ENCODE results near the gene UNCX. TPM values are rescaled to one million over a fixed set of nuclear protein-coding genes. Genes with fewer than 3 reads are reported as not detected.
"Not testable (repeated sequence)": the region's sequence is repeated elsewhere in the genome, so short reads cannot be mapped to it uniquely, and the experiment has no call there.

Gene UNCX
- total RNA-seq, 1 donor from 2014 or later, result not detected

DNA sequence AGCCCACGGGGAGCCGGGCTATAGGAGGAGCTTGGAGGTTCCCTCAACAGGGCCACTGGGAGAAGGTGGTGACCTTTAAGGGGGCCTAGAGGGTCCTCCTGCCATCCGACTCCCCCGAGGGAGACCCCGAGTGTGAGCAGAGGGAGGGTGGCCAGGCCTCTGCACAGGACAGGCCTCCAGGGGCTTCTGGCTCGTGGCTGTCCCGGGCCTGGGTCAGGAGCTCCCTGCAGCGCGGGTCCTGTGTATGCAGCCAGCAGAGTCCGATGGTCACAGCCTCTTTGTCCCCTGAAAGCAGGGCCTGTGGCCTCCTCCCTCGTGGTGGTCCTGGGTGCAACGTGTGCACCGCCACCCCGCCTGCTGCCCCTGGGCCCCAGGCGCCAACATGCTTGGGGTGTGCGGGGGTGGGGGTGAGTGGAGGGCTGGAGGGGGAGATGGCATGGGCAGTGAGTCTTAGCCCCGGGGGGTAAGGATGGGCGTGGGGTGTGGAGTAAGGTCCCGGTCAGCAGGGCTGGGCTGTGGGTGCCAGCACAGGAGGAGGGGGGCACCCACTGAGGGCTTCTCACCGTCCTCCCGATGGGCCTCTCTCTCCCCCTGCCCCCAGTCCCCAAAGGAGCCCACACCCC, 27.1 kb downstream of the UNCX start:
- DNase-seq, result no peak

DNA sequence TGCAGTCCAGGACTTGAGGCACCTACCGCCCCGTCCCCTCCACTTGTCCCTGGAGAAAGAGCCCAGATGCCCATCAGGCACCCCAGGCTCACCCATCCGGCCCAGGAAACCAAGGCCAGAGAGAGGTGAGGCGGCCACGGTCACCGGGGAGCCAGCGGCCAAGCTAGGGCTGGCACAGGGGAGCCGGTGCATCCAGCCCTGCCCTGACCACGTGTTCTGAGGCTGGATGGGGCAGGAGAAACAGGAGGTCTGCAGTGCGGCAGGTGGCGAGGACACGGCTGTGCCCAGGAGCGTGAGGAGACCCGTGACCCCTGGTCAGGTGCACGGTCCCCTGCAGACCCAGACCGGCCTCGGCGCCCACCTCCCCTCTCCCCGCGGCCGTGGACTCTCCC, 27.6 kb downstream of the UNCX start:
- DNase-seq, result no peak

DNA sequence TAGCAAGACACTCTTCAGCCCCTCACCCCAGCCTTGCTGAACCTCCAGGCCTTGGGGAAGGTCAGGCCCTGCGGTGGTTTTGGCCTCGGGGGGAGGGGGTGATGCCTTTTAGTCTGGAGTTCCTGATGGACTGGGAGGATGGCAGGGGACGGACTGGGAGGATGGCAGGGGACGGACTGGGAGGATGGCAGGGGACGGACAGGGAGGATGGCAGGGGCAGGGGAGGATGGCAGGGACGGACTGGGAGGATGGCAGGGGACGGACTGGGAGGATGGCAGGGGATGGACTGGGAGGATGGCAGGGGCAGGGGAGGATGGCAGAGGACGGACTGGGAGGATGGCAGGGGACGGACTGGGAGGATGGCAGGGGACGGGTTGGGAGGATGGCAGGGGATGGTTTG, 28.4 kb downstream of the UNCX start:
- not testable (repeated sequence) for DNase-seq

DNA sequence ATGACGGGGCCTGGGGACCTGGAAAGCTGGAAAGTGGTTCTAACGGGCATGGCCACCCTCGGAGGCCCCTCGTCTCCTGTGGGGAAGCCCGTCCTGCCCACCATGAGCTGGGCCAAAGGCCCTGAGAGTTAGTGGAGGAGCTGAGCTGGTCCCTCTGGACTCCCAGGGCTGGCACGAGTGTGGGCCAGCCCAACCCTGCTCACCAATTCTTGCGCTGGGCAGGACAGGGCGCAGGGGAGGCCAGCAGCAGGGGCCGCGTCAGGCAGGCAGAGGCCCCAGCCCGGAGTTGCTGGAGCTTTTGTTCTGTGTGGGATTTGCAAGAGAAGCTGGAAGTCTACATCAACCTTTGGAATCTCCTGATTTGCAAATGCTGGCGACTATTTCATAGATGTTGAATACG, 29.8 kb downstream of the UNCX start:
- DNase-seq, result no peak

DNA sequence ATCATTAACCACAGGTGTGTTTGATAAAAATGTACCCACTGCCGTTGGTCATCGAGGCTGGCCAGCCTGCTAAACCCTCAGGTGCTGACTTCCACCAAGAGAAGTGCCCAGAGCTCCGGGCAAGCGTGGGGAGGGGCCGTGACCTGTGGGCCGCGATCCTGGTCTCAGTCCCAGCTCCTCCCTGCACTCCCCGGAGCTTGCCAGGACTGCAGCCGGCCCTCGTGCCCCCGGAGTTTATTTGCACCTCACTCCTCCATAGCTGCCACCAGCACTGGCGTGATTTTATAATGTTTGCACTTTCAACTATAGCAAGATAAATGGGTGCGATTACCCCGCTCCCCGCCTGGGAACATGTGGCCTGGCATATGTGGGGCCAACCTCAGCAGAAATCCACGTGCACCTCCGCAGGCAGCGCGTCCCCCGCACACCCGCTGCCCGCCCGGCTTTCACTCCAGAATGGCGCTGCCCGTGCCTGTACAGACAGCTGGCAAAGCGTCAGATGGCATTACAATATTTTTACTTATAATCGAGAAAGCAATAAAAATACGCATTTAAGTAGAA, 30.8 kb downstream of the UNCX start:
- no peak for DNase-seq

DNA sequence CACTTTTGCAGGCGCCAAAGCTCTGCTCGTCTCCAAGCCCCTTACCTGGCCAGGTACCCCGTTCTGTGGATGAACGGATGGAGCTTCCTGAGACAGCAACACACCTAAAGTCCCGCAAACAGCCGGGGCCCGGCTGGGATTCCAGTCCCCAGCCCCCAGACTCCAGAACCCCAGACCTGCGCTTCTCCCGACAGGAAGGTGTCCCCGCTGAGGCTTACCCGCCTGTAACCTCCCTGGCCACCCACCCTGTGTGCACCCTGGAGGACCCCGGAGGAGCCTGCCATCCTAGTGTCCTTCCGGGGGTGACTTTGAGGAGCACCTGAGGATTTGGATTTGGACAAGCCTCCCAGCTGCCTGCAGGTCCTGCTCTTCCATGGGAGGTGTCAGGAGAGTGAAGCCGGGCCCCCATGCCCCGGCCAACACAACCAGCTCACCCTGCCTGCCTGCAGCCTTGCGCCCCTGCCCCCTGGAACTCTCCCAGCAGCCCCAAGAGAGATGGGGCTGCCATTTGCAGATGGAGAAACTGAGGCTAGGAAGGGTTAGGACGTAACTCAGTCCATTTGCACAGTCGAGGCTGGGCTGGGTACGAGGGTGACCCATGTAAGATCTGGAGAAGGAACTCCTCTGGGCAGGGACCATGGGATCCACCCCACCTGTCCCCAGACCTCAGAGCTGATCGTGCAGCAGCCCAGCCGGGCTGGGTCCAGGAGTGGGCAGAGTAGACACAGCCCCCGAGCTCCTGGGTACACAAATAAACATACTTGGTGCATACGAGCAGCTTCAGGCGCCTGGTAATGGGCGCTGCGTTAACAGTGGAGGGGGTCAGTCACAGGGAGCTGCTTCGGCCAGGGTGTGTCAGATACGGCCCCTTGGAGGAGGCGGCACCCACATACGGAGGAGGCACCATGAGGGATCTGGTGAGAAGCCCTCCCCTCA, 31.9 kb downstream of the UNCX start:
- no peak for DNase-seq

DNA sequence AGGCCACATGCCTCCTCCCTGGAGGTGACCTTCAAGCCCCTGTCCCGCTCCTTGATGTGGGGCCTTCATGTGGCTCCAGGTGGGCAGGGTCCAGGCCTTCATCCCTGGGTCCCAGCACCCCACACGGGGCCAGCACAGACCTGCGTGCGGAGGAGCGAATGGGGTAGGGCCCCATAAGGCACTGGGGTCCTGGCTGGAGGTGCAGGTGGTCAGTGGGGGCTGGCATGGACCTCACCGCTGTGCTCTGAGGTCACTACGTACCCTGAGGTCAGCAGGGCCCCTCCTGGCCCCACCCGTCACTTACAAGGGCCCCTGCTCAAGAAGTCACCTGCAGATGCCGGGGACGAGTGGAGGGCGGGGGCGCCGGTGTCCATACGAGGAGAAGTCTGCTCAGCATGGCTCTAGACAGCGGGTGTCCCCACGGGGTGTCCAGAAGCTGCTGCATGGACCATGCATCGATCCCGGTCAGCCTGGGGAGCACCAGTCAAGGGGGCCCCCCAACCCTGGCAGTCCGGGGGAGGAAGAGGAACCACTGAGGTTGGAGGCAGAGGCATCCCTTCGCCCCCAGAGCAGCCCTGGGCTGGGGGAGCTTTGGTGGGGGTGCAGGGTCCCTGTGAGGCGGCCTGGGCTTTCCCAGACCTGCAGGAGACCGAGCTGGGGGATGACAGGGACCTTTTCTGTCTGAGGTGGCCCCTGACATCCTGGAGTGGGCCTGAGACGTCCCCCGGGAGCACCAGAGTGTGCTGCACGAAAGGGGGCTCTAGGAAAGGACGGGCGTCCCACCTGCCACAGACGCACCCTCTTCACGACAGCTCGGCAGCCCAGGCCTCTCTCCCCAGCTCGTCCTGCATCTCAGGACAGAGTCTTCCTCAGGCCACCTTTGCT, 34.6 kb downstream of the UNCX start:
- no peak for DNase-seq

DNA sequence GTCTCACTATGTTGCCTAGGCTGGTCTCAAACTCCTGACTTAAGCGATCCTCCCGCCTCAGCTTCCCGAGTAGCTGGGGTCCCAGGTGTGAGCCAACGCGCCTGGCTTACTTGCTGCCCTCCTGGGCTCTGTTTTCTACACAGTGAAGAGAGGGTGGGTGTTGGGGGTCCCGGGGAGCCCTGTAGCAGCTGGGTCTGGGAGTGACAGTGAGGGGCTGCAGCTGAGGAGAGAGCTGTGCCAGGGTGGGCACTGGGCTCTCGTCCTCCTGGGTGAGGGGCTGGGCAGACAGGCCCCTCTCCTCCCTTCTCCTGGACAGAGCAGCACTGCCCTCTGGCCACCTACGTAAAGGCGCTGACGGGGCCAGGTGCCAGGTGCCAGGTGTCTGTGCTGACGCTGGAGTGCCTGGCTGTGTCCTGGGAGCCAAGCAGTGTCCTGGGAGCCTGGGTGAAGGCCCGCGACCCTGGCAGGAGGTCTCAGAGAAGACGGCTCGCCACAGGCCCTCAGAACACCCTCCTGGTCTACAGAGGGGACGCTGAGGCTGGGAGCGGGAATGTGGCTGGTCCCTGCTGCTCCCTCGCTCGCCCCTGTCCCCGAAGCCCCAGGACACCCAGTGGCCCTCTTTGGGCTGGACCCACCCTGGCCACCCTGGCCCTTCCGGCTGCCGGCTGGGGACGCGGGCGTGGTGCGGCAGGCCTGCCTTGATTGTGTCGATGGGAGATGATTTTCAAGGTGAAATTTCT, 35.6 kb downstream of the UNCX start:
- no peak for DNase-seq

DNA sequence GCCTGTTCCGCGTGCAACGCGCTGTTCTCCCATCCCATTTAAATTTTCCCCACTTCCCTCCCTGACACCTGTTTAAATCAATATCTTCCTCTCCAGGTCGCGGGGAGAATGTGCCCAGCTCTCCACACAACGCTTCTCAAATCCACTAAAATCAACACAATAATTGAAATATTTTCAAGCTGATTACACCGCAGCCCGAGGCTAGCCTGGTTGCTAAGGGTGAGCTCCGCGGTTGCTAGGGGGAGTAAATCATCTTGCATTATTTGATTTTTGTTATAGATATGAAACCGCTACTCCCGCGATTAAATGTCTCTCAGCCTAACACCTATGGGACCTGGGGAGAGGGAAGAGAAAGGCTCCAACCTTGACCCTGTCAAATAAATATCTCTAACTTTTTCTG, 36.2 kb downstream of the UNCX start:
- no peak for DNase-seq

DNA sequence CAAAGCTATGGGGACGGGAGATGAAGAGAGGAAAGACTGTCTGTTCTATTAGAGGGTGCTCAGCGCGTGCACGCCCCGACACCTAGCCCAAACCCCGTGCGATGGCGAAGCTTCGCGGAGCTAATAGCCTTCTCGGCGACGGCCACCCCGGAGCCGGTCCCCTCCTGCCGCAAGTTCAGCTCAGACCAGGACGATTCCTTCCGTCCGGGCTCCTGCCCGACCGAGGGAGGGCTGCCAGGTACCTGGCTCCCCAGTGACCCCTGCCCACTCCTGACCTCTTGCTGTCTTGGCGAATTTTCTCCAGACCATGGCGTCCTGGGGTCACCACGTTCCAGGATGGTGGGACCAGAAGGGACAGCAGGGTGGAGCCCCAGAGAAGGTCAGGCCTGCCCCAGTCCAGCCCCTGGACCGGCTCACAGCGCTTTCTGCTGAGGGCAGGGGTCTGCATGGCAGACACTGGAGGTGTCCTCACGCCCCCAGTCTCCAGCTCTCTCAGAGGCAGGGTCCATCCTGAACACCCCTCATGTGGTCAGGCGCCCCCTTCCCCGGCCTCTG, 36.7 kb downstream of the UNCX start:
- DNase-seq, result no peak

DNA sequence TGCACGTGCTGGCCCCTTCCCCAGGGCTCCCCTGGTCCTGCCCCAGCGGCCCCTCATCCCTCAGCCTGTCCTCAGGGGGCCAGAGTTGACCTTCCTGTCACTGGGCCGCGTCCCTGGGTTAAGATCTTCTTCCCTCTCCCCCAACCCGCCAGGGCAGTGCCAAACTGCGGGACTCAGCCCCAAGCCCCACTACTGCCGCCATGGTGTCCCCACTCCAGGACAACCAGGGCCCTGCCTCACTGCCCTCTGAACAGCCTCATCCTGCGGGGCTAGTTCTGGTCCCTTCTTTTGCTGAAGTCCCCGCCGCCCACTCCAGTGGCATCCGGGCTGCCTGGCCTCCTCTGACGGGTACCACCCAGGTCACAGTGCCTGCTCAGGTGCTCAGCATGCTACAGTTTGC, 37.5 kb downstream of the UNCX start:
- no peak for DNase-seq

DNA sequence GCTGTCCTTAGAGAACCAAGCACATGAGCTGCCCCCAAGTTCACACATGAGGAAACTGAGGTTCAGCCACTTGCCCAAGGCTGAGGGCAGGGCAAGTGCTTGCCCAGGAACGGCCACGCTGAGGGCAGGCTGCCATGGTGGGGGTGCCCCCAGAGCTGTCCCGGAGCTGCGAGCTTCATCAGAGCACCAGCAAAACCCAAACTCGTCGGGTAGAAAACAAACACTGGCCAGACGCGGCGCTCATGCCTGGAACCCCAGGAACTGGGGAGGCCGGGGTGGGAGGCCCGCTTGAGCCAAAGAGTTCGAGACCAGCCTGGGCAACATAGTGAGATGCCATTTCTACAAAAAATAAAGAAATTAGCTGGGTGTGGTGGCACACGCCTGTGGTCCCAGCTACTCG, 38.4 kb downstream of the UNCX start:
- no peak for DNase-seq

DNA sequence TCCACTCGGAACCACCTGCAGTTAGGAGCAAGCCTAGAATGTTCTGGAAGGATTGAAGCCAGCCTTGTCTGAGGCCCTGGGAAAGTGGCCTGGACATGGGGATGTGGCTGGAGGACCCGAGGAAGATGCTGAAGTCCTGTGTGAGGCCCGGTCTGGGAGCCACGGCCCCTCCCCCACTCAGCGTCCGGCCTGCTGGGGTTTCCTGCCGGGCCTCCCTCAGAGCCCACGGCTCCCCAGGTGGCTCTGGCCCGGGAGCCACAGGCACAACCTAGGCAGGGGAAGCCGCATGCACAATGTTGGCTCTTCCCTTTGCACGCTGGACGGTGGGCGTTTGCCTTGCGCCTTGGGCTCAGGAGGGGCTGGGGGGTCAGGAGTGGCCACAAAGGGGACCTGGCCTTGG, 39.0 kb downstream of the UNCX start:
- no peak for DNase-seq

DNA sequence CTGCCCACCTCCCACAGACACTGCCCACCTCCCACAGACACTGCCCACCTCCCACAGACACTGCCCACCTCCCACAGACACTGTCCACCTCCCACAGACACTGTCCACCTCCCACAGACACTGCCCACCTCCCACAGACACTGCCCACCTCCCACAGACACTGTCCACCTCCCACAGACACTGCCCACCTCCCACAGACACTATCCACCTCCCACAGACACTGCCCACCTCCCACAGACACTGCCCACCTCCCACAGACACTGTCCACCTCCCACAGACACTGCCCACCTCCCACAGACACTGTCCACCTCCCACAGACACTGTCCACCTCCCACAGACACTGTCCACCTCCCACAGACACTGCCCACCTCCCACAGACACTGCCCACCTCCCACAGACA, 39.5 kb downstream of the UNCX start:
- not testable (repeated sequence) for DNase-seq

DNA sequence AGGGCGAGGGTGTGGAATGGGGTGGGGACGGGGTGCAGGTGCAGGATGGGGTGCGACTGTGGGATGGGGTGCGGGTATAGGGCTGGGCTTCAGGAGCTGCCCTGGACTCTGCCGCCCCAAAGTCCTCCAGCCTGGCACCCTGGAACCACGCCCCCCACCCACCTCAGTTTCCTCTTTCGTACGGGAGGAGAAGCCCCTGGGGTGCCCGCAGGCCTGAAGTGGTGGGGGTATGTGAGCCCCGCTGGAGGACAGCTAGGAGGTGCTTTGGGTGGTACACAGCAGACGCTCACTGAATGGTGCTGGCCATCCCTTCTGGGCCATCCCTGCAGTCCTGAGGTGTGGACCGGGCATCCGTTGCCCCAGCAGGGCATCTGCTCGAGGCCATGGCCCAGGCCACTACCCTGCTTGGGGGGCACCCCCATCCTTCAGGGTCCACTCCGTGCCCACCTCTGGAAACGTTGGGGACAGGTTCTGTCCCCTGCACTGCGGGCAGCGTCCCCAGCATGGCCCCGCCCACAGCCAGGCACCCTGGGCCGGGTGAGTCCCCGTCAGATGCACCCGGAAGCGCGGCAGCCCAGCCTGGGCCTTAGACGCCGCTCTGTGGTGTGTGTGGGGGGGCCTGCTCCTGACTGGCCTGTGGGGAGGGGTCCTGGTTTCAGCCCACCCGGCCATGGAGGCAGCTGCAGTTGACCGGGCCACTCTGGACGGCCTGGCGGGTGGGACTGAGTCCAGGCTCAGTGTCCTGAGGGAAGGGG, 41.6 kb downstream of the UNCX start:
- DNase-seq, result no peak

DNA sequence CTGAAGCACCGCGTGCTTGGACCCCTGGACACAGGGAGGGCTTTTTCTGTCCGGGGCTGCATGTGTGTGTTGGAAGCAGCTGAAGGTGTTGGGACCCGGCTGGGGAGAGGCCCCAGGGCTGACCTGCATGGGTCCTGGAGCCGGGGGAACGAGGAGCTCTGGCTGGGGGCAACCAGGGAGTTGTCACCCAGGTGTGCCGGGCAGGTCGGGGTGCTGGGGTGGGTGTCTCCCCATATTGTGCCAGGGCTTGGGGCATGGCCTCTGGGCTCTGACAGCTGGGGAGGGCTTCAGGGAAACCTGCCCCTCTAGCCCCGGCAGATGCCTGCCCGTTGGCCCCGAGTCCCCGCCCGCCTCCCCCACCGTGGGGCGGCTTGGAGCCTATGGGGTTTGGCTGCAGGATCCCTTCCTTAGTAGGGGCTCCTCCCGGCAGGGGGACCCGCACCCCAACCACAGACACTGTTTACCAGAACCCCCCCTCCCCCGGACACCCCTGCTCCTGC, 42.3 kb downstream of the UNCX start:
- no peak for DNase-seq

DNA sequence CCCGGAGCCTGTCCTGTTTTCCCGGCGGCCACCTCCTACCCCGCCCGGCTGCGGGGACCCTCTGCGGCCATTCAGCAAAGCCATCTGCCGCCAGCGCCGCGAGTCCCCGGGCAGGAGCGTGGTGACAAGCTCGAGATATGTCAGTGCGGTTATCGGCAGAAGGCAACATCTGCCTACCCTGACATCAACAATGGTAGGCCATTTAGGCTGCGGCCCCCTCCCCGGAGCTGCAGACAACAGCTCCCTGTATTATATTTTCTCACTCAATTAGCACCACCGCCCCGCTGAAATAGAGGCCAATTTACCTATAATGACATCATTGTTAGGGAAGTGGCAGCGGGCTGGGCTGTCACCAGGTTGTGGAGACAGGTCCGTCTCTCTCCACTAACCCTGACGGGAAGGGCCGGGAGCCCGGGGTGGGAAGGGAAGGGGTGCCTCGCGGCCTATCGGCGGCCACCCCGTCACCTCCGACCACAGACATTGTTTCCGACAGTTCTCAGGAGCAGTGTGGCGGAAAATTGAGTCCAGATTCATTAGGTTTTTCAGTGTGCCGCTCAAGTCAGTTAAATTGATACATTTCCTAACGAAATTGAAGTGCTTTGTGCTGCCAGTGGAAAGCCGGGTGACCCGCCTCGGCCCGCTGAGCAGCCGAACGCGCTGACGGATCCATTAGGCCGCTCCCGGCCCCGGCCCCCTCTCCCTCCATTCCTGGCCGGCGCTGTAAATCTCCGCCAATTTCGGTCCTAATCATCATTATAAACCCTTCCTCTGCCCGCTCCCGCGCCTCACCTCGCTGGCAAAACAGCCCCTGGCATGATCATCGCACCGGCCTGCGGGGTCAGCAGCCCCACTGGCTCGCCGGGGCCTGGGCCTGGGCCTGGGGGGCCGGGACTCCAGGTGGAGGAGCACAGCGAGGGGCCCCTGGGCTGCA, 43.0 kb downstream of the UNCX start:
- DNase-seq, result no peak

DNA sequence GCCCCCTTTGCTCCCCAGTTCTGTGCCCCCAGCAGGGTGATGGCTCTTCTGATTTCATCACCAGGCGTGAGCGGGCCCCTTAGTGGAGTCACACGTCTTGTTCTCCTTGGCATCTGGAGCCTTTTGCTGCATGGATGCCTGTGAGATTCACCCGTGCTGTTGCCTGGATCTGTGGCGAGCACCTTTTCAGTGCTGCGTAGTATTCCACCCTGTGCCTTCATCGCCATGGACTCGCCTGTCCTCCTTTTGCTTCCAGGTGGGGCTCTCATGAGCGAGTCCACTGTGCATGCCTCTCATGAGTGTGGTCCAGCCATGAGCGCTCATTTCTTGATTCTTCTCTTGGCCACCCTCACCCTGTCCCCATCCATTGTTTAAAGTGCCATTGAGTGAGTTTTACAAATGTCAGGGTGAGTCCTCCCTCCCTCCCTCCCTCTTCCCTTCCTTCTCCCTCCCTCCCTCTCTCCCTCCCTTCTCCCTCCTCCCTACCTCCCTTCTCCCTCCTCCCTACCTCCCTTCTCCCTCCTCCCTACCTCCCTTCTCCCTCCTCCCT, 44.0 kb downstream of the UNCX start:
- no peak for DNase-seq

DNA sequence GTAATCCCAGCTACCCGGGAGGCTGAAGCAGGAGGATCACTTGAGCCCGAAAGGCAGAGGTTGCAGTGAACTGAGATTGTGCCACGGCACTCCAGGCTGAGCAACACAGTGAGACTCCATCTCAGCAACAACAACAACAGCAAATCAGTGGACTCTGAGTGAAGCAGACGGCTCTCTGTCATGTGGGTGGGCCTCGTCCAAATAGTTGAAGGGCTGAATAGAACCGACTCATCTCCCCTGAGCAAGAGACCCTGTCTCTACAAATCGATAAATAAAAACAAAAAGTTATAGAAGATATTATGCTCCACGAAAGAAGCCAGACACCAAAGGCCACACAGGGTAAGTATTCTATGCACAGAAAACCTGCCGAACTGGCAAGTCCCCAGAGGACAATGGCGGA, 45.9 kb downstream of the UNCX start:
- no peak for DNase-seq

Data from dermis blood vessel endothelial cell (primary cell).